HS-27A (cell line): ENCODE data around the gene CYB561D2.

ENCODE experiments used
- DNase-seq: peaks from one replicate; pipeline ENCODE4 v3.0.0-alpha.2; 2012; ENCODE audit warnings: low read depth, missing footprints

CYB561D2 gene

DNA sequence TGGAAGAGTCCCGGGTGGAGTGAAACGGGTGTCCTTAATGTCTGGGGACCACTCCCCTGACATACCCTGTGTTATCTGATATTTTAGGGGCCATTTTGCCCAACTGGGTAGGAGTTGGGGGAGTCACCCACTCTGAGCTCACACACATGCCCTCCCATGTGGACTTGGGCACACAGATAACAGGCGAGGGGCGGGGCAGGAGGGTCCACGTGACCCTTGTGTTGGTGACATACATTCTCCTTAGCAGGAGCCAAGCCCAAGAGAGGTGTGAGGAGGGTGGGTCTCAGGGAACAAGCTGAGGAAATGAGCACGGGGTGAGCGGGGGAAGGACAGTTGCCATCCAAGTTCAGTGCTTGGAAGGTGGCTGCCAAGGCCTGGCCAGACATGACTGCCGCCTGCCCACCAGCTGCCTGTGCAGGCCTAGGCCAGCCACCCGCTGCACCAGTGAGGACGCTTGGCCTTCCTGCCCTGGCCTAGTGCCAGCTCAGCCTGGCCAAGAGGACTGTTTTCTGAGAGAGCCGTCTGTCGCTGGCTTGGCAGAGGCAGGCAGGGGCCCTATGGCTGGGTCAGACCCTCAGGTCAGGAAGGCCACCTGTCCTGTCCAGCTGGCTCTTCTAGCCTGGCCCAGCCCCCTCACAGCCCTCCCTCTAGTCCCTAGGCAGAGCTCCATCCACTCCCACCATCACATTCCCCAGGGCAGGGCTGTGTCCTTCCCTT is 40.0 kb downstream of the CYB561D2 start:
- no peak for DNase-seq

- DNase-seq, result no peak
Measured at GRCh38 chr3:50392101-50392715, 41.5 kb downstream of the CYB561D2 start.

GRCh38 chr3:50393061-50393460 is 42.4 kb downstream of the CYB561D2 start:
- no peak for DNase-seq

GRCh38 chr3:50395070-50395860 is 44.6 kb downstream of the CYB561D2 start:
- DNase-seq, result no peak

GRCh38 chr3:50396502-50396901 is 45.8 kb downstream of the CYB561D2 start:
- DNase-seq, result no peak

DNA sequence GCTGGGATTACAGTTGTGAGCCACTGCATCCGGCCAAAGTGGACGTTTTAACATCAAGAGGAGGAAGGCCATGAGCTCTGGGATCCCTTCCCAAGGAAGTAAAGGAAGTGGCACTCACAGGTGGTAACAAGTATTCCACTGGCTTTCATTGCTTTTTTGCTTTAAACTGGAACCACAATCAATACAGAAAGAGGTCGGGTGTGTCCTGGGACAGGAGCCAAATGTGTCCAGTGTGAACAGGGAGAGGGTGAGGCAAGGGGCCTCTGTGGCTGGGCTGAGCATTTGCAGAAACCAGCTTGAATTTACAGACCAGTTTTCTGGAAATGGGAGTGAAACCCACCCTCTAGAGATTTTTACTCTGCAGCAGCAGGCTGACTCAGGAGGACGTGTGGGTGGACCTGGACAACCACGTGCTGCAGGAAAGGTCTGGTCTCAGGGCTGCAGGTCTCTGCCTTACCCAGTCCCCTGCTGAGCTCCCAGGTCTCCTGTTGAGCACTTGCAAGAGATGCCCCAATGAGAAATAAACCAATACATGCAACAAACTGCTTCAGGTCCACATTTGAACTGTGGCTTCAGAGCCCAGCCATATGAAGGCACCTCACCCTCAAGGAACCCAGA is 51.4 kb downstream of the CYB561D2 start:
- DNase-seq, result no peak
